Nucleus accumbens (tissue), 56 donors: ENCODE data around the gene ITGB7.

Experiments
- DNase-seq, 56 donors: peaks; one replicate each; lab custom pipeline; 2025; lab: John Stamatoyannopoulos, UW

The ITGB7 gene, protein sequence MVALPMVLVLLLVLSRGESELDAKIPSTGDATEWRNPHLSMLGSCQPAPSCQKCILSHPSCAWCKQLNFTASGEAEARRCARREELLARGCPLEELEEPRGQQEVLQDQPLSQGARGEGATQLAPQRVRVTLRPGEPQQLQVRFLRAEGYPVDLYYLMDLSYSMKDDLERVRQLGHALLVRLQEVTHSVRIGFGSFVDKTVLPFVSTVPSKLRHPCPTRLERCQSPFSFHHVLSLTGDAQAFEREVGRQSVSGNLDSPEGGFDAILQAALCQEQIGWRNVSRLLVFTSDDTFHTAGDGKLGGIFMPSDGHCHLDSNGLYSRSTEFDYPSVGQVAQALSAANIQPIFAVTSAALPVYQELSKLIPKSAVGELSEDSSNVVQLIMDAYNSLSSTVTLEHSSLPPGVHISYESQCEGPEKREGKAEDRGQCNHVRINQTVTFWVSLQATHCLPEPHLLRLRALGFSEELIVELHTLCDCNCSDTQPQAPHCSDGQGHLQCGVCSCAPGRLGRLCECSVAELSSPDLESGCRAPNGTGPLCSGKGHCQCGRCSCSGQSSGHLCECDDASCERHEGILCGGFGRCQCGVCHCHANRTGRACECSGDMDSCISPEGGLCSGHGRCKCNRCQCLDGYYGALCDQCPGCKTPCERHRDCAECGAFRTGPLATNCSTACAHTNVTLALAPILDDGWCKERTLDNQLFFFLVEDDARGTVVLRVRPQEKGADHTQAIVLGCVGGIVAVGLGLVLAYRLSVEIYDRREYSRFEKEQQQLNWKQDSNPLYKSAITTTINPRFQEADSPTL

DNA sequence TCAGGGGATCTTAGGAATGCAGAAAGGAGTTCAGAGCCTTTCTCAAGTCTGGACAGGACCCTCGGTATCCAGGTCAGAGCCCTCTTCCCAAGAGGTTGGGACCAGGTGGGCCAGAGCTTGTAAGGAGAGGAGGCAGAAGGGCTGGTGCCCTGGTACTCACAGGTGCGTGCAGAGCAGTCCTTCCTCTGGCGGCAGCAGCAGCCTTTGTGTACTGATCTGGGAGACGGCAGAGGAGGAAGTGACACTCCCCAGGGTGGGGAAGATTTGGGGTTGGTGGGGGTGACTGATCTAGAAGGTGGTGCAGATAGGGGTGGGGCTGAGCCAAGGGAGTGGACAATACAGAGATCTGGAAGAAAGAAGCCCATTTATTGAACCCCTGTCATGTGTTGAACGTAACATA lies at the start of gene ITGB7:
TSS of gene ITGB7 (minus strand) at position 210 of the 400 bp plus-strand sequence. CDS start 6,808 bp downstream, outside the sequence.
- DNase-seq, result no peak

DNA sequence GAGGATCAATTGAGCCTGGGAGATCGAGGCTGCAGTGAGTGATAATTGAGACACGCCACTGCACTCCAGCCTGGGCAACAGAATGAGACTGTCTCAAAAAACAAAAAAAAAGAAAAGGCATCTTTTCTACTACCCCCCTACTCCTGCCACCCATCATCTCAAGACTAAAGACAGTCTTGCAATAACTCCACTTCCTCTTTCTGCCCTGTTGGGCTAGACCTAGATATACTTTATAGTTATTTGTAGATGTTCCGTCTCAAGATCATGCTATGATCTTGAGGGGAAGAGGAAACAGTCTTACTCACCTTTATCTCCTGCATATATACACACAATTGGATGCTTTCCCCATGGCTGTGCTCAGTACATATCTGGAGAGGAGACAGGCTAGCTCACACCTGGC lies 48.9 kb upstream of the ITGB7 start:
- DNase-seq, result no peak

DNA sequence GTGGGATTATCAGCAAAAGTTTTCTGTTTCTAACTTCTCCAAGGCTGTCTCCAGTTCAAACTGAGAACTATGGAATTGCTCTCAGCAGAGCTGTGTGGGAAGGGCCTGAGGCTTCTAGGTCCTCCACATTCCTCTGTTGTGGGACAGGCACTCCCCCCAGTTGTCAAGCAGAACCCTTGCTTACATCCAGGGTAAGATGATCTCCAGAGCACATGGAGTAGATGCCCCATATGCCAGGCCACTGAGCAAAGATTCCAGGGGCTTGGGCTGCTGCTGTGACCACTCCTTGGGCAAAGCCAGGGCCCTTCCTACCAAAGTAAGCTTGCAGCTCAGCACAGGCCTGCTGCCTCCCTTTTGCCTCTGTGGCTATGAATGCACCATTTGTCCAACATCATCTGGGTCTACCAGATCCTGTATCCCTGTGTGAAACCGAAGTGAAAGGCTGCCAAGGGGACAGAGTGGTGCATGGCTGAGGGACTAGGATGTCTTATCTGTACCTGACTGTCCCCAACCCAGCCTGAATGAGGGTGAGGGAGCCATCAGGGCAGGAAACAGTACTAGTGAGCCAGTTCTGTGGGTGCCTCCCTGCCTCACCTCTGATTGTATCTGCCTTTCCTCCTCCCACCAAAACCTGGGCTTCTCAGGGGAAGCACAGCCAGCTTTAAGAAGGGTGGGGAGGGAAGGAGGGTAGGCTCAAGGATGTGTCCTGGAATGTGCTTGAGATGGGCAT lies 47.9 kb upstream of the ITGB7 start:
- DNase-seq, result no peak

GRCh38 chr12:53253298-53253697 lies 46.2 kb upstream of the ITGB7 start:
- no peak for DNase-seq

DNA sequence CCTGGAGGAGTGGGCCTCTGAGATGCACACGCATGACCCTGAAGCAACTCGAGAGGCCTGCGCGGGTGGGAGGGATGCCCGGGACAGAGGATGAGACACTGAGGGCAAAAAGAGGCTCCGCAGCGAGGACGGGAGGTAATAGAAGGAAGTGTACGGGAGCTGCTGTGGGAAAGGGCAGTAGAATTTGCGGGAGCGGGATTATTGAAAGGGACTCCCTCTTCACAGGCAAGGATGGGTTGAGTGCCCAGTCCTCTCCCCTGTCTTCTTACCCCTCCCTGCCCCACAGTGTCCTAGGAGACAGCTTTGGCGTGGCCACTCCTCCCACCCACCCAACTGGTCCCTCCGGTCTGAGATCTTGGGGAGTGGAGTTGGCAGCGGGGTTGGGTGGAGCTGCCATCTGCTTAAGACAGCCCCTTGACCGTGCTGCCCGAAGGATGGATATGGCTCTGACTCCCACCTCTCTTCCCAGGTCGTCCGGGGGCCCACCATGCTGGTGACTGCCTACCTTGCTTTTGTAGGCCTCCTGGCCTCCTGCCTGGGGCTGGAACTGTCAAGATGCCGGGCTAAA lies 45.4 kb upstream of the ITGB7 start:
- peak in 1 of 56 donors; percentile 25 for DNase-seq

- peak in 54 of 56 donors; percentile 40 to 89 (median 80) for DNase-seq
These were observed 44.7 kb upstream of the ITGB7 start for GRCh38 chr12:53251477-53252348.

GRCh38 chr12:53245286-53245685 lies 38.2 kb upstream of the ITGB7 start:
- DNase-seq, result no peak

DNA sequence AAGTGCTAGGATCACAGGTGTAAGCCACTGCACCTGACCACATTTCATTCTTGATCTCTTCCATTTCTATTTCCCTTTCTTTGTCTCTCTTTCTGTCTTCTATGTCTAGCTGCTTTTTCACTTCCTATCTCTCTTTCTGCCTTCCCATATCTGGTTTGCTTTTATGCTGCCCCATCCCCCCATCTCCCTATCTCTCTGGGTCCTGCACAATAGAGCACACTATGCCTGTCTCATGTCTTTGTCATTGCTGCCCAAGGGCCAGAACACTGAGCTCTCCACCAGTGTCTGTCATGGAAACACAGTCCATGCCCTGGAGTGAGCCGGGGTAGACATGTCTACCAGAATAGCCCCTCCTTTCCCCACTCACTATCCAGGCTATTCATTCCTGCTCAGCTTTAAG lies 37.3 kb upstream of the ITGB7 start:
- no peak for DNase-seq

GRCh38 chr12:53241623-53242412 lies 34.8 kb upstream of the ITGB7 start:
- DNase-seq, result no peak

DNA sequence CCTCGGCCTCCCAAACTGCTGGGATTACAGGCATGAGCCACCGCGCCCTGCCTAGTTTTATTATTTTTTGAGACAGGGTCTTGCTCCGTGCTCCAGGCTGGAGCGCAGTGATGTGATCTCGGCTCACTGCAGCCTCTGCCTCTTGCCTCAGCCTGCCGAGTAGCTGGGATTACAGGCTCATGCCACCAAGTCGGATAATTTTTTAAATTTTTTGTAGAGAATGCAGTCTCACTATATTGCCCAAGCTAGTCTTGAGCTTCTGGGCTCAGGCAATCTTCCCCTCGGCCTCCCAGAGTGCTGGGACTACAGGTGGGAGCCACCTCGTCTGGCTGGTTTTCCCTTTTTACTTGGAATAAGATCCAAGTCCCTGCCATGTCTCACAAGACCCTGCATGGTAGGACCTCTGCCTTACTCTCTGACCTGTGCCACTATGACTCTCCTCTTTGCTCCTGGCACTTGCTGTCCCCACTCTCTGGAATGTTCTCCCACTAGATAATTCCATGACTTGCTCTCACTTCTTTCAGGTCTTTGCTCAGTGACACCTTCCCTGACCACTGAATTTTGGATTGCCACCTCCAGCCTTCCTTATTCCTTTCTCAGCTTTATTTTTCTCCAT lies 32.7 kb upstream of the ITGB7 start:
- no peak for DNase-seq

DNA sequence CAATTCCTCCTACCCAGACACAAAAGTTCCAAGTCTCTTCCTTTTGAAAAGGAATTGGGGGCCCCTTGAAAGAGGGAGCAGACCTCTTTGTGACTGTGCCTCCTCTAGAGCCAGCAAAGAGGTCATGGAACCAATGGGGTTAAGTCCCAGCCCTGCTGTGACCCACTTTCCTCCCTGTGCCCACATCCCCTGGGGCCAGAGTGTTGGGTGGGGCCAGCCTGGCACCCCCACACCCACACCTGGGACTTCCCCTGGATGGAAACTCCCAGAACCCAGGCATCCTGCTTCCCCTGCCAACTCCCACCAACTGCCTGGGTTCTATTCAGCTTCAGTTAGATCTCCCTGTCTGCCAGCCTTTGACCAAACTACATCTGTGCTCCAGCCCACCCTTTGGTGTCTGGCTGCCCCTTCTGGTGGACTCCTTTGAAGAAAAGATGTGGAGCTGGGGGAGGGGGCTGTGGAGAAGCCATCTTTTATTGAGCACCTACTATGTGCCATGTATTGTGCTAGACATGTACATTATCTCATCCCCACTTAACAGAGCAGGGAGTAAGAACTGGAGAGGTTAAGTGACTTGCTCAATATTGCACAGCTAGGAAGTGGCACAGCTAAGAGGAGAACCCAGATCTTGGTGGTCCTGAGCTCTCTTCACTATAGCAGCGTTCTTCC lies 29.5 kb upstream of the ITGB7 start:
- DNase-seq, result no peak

- no peak for DNase-seq
These were observed 28.8 kb upstream of the ITGB7 start for GRCh38 chr12:53235742-53236442.

- DNase-seq, result peak in 1 of 56 donors; percentile 21
These were observed 28.1 kb upstream of the ITGB7 start for GRCh38 chr12:53235164-53235563.

DNA sequence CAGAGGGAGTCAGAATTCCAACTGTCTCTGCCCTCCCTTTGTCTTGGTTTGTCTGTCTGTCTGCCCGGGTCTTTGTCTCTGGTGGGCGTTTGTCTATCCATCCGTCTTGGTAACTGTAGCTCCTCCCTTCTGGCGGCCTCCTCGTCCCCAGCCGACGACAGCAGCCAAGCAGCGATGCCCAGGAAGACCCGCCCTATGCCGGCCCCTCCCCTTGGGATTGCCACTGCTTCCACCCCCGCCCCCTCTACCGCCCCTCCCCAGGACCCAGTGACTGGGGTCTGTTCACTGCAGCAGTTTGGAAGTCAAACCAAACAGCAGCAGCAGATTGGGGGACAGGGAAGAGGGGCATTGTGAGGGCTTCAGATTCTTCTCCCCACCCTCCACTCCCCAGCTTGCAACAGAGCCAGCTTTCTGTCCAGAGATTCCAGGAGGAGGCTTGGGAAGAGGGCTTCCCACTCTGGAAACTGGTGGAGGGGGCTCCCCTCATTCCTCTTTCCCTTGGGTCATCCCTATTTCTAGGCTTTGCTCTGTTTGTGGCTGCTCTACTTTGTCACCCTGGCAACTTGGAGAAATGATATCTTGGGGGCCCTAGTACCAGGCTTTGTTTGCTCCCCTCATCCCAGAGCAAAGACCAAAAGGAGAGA lies 27.3 kb upstream of the ITGB7 start:
- DNase-seq, result peak in 3 of 56 donors; percentile 17 to 37 (median 19)

DNA sequence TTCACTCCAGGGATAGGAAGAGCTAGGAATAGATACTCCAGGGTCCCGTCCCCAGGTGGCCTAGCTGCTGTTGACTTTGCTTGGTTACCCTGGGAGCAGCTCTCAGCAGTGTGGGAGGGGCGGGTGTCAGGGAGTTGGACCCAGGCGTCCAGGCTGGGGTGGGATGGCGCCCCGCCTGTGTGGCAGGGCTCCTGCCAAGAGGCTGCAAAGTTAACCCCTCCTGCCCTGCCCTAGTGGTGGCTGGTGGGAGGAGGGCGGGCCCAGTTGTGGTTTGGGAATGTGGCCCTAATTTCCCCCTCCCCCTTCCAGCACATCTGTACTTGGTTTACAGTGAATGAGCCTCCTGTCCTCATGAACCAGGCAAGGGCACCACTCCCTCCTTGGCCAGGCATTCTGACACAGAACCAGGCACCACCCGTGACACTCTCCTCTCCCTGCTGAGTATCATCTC lies 26.6 kb upstream of the ITGB7 start:
- DNase-seq, result peak in 1 of 56 donors; percentile 25

- DNase-seq, result peak in 7 of 56 donors; percentile 22 to 55 (median 31)
These were observed 25.8 kb upstream of the ITGB7 start for GRCh38 chr12:53232646-53233461.
